HPDE6-E6E7 (cell line): ENCODE measurements around the gene TTYH2.
"Not testable (repeated sequence)": the region's sequence is repeated elsewhere in the genome, so short reads cannot be mapped to it uniquely, and the experiment has no call there.

Experiments
- DNase-seq: peaks from one replicate; pipeline ENCODE4 v3.0.0; 2011; ENCODE audit warnings: missing footprints; ENCODE audit errors: extremely low spot score

The TTYH2 gene

GRCh38 chr17:74212913-74213791 lies at the start of gene TTYH2:
Gene TTYH2 (plus strand): TSS chr17:74213571. CDS start chr17:74213588, 17 bp downstream.
- peak; percentile 76 for DNase-seq

GRCh38 chr17:74163836-74164235 lies 49.5 kb upstream of the TTYH2 start:
- DNase-seq, result no peak

- no peak for DNase-seq
These were observed 48.8 kb upstream of the TTYH2 start for GRCh38 chr17:74164446-74165045.

GRCh38 chr17:74165797-74166365 lies 47.5 kb upstream of the TTYH2 start:
- no peak for DNase-seq

- DNase-seq, result no peak
These were observed 42.4 kb upstream of the TTYH2 start for GRCh38 chr17:74170924-74171323.

GRCh38 chr17:74172700-74173099 lies 40.7 kb upstream of the TTYH2 start:
- no peak for DNase-seq

- DNase-seq, result peak; percentile 64
These were observed 36.8 kb upstream of the TTYH2 start for GRCh38 chr17:74176546-74177001.

GRCh38 chr17:74177018-74177450 lies 36.3 kb upstream of the TTYH2 start:
- no peak for DNase-seq

GRCh38 chr17:74179576-74179975 lies 33.8 kb upstream of the TTYH2 start:
- DNase-seq, result no peak

- no peak for DNase-seq
These were observed 33.0 kb upstream of the TTYH2 start for GRCh38 chr17:74180336-74180735.

- no peak for DNase-seq
These were observed 32.0 kb upstream of the TTYH2 start for GRCh38 chr17:74181341-74181740.

- DNase-seq, result no peak
These were observed 31.2 kb upstream of the TTYH2 start for GRCh38 chr17:74182041-74182723.

GRCh38 chr17:74183411-74183810 lies 30.0 kb upstream of the TTYH2 start:
- DNase-seq, result no peak

- no peak for DNase-seq
These were observed 27.7 kb upstream of the TTYH2 start for GRCh38 chr17:74185571-74186185.

GRCh38 chr17:74186498-74186897 lies 26.9 kb upstream of the TTYH2 start:
- DNase-seq, result no peak

GRCh38 chr17:74187761-74188160 lies 25.6 kb upstream of the TTYH2 start:
- no peak for DNase-seq

GRCh38 chr17:74188687-74189086 lies 24.7 kb upstream of the TTYH2 start:
- DNase-seq, result not testable (repeated sequence)

GRCh38 chr17:74190154-74190553 lies 23.2 kb upstream of the TTYH2 start:
- peak; percentile 39 for DNase-seq

GRCh38 chr17:74190807-74191406 lies 22.5 kb upstream of the TTYH2 start:
- no peak for DNase-seq

GRCh38 chr17:74192950-74193781 lies 20.2 kb upstream of the TTYH2 start:
- DNase-seq, result no peak
